Spinal cord (tissue), 10 donors: Measurements from ENCODE around the gene TSPAN18. TPM values are rescaled to one million over a fixed set of nuclear protein-coding genes. Genes with fewer than 3 reads are reported as not detected.
"Not testable (repeated sequence)": the region's sequence is repeated elsewhere in the genome, so short reads cannot be mapped to it uniquely, and the experiment has no call there.

Experiments used
- DNase-seq, 6 donors: peaks; one replicate each; pipeline versions ENCODE4 v3.0.0 to v3.0.0-alpha.2; 2013 to 2015; ENCODE audit warnings: low spot score in 6 of 6, low read depth in 4 of 6
- H3K27ac ChIP-seq: one replicate; pipeline ENCODE4 v1.5.1; 2013; ENCODE audit warnings: low read depth, low read length, control low read depth
- H3K27me3 ChIP-seq: one replicate; pipeline ENCODE4 v1.6.1; 2013; ENCODE audit warnings: low read length; ENCODE audit not compliant: control insufficient read depth, insufficient read depth
- H3K36me3 ChIP-seq: one replicate; pipeline ENCODE4 v1.6.1; 2013; ENCODE audit warnings: low read length; ENCODE audit not compliant: control insufficient read depth, insufficient read depth
- H3K4me1 ChIP-seq: one replicate; pipeline ENCODE4 v1.6.1; 2013; ENCODE audit warnings: low read length; ENCODE audit not compliant: control insufficient read depth, insufficient read depth
- H3K4me3 ChIP-seq: one replicate; pipeline ENCODE4 v1.5.1; 2013; ENCODE audit warnings: low read depth, low read length, control low read depth
- H3K9me3 ChIP-seq: one replicate; pipeline ENCODE4 v1.6.1; 2013; ENCODE audit warnings: low read length; ENCODE audit not compliant: control insufficient read depth, insufficient read depth
- WGBS: methylation state at CpG from one replicate; pipeline ENCODE4 v1.1.5; 2013; ENCODE audit warnings: missing lambda C conversion rate; ENCODE audit not compliant: insufficient coverage; 5-methylcytosine and 5-hydroxymethylcytosine counted together
- polyA plus RNA-seq, 2 donors: library from polyadenylated mRNA; unstranded; fragments of 120-200 nt; gene quantifications; one replicate each; pipeline ENCODE4 v1.2.1, GENCODE V29; 2013; ENCODE audit not compliant: insufficient read length in 2 of 2
- total RNA-seq, 2 donors: library from RNA; depleted of rRNA in 1 of 2; stranded (reverse); fragments of 120-200 nt in 1 of 2; fragments of >200 nt in 1 of 2; gene quantifications; one replicate each; pipeline versions ENCODE4 v1.2.3 to v1.2.4, GENCODE V29; 2013 to 2014
- donor health status: healthy.

Gene TSPAN18
- total and polyA plus RNA-seq, 4 donors, result 23.3 to 87.2 (median 60.9) TPM

GRCh38 chr11:44870615-44871176 lies 143.9 kb downstream of the TSPAN18 start:
- no peak overlapping the region for H3K4me3 ChIP-seq
- WGBS, result no CpG with 5 or more reads among the region's 2 CpGs
- DNase-seq, result no peak
- no peak overlapping the region for H3K27ac ChIP-seq
- no peaks in the 10 kb centered on the region for H3K9me3 ChIP-seq
- H3K36me3 ChIP-seq, result no peaks in the 10 kb centered on the region
- H3K4me1 ChIP-seq, result peaks cover 54% of the 10 kb centered on the region
- H3K27me3 ChIP-seq, result no peaks in the 10 kb centered on the region

DNA sequence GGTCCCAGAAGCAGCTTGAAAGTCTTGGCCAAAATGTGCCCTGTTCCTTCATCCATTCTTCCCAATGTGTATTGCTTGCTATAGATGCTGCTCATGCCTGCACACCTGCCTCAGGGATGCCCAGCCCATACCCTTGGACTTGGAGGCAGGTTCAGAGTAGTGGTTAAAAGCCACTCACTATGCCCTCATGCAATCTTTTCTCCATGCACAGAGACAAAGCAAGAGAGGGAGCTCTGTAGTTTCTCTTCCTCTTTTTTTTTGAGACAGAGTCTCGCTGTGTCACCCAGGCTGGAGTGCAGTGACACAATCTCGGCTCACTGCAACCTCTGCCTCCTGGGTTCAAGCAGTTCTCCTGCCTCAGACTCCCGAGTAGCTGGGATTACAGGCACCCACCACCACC lies 144.9 kb downstream of the TSPAN18 start:
- not testable (repeated sequence) for H3K9me3 ChIP-seq, H3K27ac ChIP-seq, H3K27me3 ChIP-seq, DNase-seq, H3K36me3 ChIP-seq, H3K4me3 ChIP-seq
- WGBS, result 92% methylated on average over 2 of the region's 3 CpGs
- H3K4me1 ChIP-seq, result peaks cover 51% of the 10 kb centered on the region

- 89% methylated on average over 1 of the region's 1 CpG for WGBS
- H3K36me3 ChIP-seq, result no peaks in the 10 kb centered on the region
- no peak overlapping the region for H3K4me3 ChIP-seq
- H3K4me1 ChIP-seq, result peaks cover 56% of the 10 kb centered on the region
- no peak overlapping the region for H3K27ac ChIP-seq
- no peak for DNase-seq
- H3K9me3 ChIP-seq, result no peaks in the 10 kb centered on the region
- no peaks in the 10 kb centered on the region for H3K27me3 ChIP-seq
Measured at GRCh38 chr11:44872556-44872955, 145.8 kb downstream of the TSPAN18 start.

DNA sequence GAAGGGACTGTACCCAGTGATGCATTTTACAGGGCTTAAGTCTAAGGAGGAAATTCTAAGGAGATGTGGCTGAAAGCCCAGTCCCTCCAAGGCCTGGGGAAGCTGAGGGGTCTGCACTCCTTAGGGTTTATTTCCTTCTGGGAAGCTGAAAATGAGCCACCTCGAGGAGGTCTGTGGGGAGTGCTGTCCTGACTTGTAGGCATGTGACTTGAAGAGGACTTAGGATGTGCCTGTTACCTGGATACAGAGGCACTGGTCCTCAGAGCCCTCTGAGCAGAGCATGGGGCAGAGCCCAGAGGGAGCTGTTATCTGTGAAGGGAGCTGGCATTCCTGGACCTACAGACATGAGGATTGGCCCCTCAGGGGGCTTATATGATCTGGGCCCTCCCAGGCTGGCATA lies 146.8 kb downstream of the TSPAN18 start:
- no peak overlapping the region for H3K4me3 ChIP-seq
- no peaks in the 10 kb centered on the region for H3K36me3 ChIP-seq
- H3K4me1 ChIP-seq, result peaks cover 57% of the 10 kb centered on the region
- no peaks in the 10 kb centered on the region for H3K27me3 ChIP-seq
- no peaks in the 10 kb centered on the region for H3K9me3 ChIP-seq
- 0% methylated on average over 1 of the region's 1 CpG for WGBS
- H3K27ac ChIP-seq, result no peak overlapping the region
- peak in 1 of 6 donors; percentile 42 for DNase-seq

- Histone ChIP-seq H3K36me3 (no peaks in the 10 kb centered on the region), H3K4me3 (no peak overlapping the region), H3K27ac (peak overlapping the region; percentile 33), H3K27me3 (no peaks in the 10 kb centered on the region), H3K4me1 (peaks cover 60% of the 10 kb centered on the region), H3K9me3 (no peaks in the 10 kb centered on the region)
- 86% methylated on average over 1 of the region's 3 CpGs for WGBS
- no peak for DNase-seq
Measured at GRCh38 chr11:44874284-44874683, 147.5 kb downstream of the TSPAN18 start.

GRCh38 chr11:44875037-44875436 lies 148.3 kb downstream of the TSPAN18 start:
- Histone ChIP-seq H3K4me3 (no peak overlapping the region), H3K27ac (peak overlapping the region; percentile 33), H3K4me1 (peaks cover 68% of the 10 kb centered on the region), H3K27me3 (no peaks in the 10 kb centered on the region), H3K36me3 (no peaks in the 10 kb centered on the region), H3K9me3 (no peaks in the 10 kb centered on the region)
- 62% methylated on average over 2 of the region's 4 CpGs for WGBS
- DNase-seq, result no peak

GRCh38 chr11:44876194-44876723 lies 149.5 kb downstream of the TSPAN18 start:
- H3K9me3 ChIP-seq, result no peaks in the 10 kb centered on the region
- peak overlapping the region; percentile 26 for H3K27ac ChIP-seq
- peaks cover 74% of the 10 kb centered on the region for H3K4me1 ChIP-seq
- H3K4me3 ChIP-seq, result no peak overlapping the region
- DNase-seq, result no peak
- 86% methylated on average over 4 of the region's 5 CpGs for WGBS
- no peaks in the 10 kb centered on the region for H3K27me3 ChIP-seq
- peaks cover 4% of the 10 kb centered on the region for H3K36me3 ChIP-seq

DNA sequence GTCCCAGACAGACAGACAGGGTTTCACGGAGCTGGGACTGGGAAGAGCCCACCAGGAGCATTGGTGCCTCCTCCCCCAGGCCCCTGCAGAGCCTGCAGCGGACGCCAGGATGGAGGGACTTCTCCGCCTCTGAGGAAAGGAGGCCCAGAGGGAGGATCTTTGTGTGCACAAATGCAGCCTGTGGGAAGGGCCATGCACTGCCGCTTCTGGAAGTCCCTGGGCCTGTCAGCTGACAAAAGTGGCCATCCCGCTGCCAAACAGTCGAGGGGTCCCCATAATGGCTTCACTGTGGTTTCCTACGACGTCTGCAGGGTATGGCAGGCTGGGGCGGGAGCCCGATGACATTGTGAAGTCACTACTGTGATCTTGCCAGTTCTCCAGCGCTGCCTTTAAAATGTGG lies 150.1 kb downstream of the TSPAN18 start:
- peak in 2 of 6 donors; percentile 53 to 71 for DNase-seq
- Histone ChIP-seq H3K27ac (peak overlapping the region; percentile 26), H3K27me3 (no peaks in the 10 kb centered on the region), H3K36me3 (peaks cover 4% of the 10 kb centered on the region), H3K9me3 (no peaks in the 10 kb centered on the region), H3K4me3 (no peak overlapping the region), H3K4me1 (peaks cover 74% of the 10 kb centered on the region)
- 39% methylated on average over 11 of the region's 12 CpGs for WGBS

- DNase-seq, result peak in 2 of 6 donors; percentile 60 to 82
- WGBS, result 22% methylated on average over 22 of the region's 26 CpGs
- peaks cover 81% of the 10 kb centered on the region for H3K4me1 ChIP-seq
- peak overlapping the region; percentile 71 for H3K27ac ChIP-seq
- H3K4me3 ChIP-seq, result no peak overlapping the region
- H3K36me3 ChIP-seq, result peaks cover 4% of the 10 kb centered on the region
- H3K27me3 ChIP-seq, result no peaks in the 10 kb centered on the region
- H3K9me3 ChIP-seq, result no peaks in the 10 kb centered on the region
Measured at GRCh38 chr11:44877571-44878497, 151.1 kb downstream of the TSPAN18 start.
